ENCODE measurements around the gene RPRD2.
A peak's percentile ranks its signal among the peaks of the same experiment; 100 is the strongest.
"Not testable (repeated sequence)": the region's sequence is repeated elsewhere in the genome, so short reads cannot be mapped to it uniquely, and the experiment has no call there.

The RPRD2 gene

DNA sequence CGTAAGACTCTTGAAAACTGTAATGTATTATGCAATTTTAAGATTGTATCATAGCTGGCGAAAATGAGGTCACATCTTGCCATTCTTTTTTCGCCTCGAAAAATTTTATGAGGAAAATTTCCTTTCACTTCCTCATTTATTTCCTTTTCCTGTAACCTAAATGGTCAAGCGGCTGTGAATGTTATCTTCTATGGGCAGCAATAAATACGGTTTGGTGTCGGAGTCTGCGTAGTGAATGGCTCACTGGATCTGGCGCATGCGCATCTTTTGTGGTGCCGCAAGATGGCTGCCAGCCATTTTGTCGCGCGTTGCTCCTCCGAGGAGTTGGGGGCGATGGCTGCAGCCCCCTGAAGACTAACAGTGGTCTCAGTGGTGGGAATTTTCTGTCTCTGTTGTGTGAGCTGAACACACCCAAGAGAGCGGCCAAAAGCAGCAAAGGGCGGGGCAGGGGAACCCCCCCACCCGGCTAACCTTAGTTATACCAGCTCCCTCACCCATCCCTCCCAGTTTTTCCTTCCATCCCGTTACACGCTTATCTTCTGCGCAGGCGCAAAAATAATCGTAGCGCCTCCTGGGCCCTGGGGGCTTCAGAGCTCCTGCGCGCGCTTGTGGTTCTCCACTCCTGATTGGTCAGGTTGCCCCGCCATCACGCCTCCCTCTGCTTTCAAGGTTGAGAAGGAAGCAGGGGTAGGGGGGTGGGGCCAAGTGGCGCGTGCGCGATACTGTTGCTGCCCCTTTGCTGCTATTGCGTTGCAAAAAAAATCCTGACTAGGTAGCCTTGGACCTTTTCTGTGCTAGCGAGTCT is at the start of gene RPRD2:
RPRD2 (plus strand) TSS at position 722 of the 805 bp plus-strand sequence. CDS start 568 bp downstream, outside the sequence.
- DNase-seq (ENCODE audit: low read depth), result peak; percentile 98

DNA sequence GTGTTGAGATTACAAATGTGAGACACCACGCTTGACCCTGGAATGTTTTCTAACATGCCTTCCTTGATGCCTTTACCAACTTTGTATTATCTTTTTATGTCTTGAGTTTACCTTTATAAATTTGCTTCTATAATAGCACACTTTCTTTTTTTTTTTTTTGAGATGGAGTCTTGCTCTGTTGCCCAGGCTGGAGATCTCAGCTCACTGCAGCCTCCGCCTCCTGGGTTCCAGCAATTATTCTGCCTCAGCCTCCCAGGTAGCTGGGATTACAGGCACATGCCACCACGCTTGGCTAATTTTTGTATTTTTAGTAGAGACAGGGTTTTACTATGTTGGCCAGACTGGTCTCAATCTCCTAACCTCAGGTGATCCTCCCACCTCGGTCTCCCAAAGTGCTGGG is 49.3 kb upstream of the RPRD2 start:
- not testable (repeated sequence) for DNase-seq (ENCODE audit: low read depth)

DNA sequence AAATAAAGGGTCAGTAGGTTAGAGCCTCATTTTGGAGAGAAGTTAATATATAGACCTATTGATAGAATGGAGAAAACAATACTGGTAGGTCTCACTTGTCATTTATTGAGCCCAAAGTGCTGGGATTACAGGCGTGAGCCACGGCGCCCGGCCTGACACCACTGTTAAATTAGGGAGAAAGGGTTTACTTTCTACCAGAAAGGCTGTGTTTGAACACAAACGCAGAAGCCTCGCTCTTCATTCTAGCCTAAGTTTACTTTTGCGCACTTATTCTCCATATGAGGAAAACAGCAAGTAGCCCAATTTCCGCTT is 43.3 kb upstream of the RPRD2 start:
- DNase-seq (ENCODE audit: low read depth), result no peak

DNA sequence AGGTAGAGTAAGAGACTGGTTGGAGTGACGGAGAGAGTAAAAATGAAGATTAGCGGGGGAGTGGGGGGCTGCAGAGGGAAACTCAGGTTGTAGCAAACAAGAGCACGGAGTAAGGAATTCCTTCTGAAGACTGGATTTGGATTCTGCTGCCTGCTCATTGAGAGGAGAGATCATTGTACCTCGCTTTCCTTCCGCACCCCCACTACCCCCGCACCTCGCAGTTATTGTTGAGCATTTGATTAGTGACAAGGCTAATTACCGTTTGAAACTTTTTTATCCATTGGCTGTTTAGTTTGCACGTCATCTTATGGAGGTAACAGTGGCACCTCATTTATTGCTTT is 42.2 kb upstream of the RPRD2 start:
- DNase-seq (ENCODE audit: low read depth), result no peak

DNA sequence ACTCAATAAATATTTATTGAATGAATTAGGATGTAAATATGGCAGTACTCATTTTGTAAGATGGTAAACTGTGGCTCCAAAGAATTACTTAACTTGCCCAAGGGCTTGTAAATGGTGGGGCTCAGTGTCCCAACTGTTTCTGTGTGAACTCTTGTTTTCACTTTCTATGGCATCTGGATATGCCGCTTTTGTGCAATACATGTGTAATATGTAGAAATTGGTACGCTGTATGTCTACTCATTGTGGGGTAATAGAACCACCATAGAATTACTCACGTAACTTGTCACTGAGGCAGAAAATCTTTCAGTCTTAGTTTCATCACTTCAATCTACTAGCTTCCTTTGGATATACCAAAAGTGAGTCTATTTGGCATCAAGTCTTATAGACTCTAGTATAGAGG is 41.6 kb upstream of the RPRD2 start:
- DNase-seq (ENCODE audit: low read depth), result peak; percentile 69

DNA sequence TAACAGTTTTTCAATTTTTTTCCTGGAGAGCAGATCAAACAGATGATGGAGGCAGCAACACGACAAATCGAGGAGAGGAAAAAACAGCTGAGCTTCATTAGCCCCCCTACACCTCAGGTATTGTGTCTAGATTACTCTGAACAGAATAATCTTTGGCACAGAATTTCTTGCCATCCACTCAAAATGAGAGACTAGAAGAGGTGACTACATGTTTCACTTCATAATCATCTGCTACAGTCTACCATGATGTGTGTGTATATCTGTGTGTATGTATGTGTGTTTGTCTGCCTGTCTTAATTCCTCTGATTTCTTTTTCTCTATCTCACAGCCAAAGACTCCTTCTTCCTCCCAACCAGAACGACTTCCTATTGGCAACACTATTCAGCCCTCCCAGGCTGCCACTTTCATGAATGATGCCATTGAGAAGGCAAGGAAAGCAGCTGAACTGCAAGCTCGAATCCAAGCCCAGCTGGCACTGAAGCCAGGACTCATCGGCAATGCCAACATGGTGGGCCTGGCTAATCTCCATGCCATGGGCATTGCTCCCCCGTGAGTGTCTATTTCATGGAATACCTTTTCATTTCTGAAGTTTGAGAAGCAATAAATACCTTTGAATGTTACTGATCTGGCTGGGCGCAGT is 31.2 kb upstream of the RPRD2 start:
- DNase-seq (ENCODE audit: low read depth), result no peak

DNA sequence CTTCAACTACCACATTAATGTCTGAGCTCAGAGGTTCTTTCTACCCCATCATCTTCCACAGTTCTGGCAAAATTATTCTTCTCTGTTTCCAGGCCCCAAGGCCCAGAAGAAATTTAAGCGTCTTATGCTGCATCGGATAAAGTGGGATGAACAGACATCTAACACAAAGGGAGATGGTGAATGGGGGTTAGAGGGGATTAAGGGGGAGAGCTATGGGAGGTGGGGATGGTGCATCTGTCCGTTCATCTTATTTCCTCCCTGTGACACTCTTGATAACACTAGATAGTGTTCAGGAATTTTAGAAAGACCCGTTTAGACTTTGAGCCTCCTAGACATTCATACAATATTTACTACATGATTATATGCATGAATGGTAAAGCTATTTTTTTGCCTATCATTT is 17.6 kb upstream of the RPRD2 start:
- DNase-seq (ENCODE audit: low read depth), result no peak

DNA sequence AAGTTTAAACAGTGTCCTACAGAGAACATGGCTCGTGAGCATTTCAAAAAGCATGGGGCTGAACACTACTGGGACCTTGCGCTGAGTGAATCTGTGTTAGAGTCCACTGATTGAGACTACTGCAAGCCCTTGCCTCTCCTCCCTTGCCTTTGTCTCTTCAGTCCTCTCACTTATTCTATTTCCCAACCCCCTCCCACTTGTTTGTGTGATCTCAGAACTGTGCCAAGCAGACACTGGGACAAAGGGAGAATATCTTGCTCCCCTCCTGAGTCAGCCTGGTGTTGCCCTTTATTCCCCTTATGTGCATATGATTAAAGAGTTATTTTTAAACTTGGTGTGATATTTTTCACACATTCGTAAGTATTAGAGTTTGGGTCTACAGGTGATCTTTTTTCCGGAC is 11.1 kb upstream of the RPRD2 start:
- DNase-seq (ENCODE audit: low read depth), result no peak

DNA sequence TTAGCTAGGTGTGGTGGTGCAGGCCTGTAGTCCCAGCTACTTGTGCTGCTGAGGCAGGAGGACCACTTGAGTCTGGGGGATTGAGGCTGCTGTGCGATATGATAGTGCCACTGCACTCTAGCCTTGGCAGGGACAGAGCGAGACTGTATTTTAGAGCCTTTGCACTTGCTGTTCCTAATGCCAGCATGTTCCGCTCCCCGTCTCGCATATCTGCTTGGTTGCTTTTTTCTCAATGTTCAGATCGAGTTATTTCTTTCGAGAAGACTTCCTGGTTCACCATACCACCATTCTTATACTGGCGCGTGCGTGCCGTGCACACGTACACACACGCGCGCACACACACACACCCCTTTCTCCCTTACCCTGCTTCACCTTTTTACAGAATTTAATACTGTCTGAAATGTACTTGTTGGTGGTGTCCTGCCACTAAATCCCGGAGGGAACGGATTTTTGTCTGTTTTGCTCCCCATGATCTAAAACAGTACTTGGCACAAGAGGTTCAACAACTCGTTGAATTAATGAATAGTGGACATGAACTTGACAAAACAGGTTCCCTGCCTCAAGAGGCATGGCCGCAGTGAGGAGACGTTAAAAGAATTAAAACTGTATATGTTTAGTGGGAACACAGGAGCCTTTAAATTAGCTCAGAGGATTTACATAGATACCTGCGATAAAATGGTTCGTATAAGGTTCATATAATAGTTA is 1.1 kb upstream of the RPRD2 start:
- no peak for DNase-seq (ENCODE audit: low read depth)

DNA sequence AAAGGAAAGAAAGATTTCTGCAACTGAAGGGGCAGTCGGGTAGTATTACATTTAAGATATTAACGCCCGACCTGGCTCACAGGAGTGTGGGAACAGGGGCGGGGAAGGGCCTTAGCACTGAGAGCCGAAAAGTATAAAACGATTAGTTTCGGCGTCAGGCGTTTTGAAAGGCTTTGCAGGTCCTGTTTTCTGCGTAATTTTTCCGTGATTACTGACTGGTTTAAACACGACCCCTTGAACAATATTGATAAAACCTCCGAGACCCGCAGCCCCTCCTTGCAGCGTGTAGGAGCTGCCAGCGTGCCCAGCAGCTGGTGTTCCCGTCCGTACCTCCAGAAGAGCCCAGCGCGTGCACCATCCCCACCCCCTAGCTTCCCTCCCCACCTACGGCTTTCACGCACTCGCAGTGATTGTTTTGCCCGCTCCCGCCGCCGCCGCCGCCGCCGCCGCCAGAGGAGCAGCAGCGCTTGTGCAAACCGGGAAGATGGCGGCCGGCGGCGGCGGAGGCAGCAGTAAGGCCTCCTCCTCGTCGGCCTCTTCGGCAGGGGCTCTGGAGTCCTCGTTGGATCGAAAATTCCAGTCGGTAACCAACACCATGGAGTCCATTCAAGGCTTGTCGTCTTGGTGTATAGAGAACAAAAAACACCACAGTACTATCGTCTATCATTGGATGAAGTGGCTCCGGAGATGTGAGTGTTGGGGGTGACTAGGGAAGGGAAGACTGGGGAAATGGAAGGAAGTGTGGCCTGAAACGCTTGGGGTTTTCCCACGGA is 470 bp downstream of the RPRD2 start:
- peak; percentile 67 for DNase-seq (ENCODE audit: low read depth)

DNA sequence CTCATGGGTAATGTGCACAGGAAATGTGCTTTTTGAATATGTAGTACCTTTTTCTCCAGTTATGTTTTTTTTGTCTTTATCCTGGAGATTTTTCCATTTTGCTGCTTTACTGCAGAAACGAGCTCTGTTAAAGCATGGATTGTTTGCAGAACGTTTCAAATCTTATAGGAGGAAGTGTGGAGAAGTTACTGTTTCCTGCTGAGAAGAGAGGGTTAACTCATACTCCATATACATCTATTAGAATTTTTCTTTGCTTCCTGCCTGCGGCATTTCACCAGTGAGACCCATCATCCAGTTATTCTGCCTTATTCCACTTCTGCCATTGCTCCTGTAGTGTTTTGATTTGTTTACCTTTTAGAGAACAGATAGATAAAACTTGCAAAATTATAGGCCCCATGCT is 2.0 kb downstream of the RPRD2 start:
- no peak for DNase-seq (ENCODE audit: low read depth)

DNA sequence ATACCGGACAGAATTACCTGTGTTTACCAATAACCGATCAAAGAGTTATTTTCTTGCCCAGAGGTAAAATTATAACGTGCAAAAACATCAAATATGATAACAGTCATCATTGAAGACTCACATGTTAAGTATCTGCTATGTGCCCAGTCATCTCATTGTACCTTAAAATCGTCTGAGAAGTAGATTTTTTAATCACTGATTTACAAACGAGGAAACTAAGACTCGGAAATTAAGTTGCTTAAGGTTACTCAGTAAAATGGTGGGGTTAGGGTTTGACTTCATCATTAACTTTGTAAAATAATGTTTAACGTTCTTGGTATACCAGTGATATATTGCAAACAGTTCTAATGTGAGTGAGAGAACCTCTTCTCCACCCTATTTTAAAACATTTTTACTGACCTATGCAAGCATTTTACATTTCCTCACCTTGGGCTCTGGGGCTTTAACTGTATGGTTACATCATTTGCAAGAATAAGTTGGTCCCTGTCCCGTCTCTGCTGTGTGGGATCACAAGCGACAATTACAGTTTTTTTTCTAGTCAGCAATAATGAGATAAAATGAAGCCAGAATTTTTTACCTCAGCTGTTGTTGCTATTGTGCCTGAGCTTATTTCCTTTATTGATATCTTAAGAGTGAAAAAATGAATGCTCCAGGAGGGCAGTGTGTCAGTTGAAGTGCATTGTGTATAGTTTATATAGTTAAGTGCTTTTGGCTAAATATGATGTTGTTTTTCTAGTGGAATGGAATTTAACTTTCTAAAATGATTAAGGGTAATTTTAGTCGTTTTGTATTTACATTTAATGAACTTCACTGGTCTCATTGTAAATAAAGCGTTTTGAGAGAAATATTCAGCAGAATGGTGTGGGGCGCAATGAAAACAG is 2.7 kb downstream of the RPRD2 start:
- DNase-seq (ENCODE audit: low read depth), result no peak

DNA sequence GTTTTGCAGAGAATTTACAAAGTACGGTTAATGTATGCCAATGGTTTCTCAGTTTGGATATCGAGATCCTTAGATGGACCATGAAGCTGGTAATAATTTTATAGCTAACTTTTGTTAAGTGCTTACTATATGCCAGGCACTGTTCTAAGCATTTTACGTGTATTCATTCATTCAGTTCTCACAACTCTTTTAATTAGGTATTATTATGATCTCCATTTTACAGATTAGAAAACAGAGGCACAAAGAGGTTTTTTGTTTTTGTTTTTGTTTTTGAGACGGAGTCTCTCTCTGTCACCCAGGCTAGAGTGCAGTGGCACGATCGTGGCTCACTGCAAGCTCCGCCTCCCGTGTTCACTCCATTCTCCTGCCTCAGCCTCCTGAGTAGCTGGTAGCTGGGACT is 7.2 kb downstream of the RPRD2 start:
- no peak for DNase-seq (ENCODE audit: low read depth)

DNA sequence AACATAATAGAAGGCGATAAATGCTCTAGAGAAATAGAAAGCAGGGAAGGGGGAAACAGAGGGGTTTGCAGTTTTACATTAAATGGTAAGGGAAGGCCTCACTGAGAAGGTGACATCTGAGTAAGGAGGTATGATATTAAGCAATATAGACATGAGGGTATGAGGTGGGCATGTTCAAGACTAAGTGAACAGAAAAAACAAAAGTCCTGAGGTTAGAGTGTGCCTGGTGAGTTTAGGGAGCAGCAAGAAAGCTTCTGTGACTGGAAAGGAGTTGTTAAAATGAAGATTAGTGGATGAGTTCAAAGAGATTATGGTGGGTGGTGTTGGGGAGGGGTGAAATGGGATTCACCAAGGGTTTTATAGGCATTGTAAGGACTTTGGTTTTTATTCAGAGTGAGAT is 8.6 kb downstream of the RPRD2 start:
- DNase-seq (ENCODE audit: low read depth), result no peak

DNA sequence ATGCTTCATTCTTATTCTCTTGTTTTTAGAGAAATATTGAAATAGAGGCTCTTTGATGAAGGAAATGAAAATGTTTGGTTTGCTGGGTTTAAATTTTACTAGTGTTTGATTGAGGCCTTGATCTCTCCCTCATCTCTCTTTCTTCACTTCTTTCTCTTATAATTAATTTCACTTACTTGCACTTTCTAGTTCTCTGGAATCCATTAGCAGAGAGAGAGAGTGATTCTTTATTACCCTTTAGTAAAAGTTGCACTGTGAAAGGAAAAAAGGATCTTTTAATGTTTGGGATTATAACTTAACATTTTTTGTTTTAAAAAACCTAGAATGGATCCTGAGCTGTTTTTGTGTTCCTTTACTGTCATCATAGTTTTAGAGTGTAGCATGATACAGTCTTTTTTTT is 12.2 kb downstream of the RPRD2 start:
- no peak for DNase-seq (ENCODE audit: low read depth)

DNA sequence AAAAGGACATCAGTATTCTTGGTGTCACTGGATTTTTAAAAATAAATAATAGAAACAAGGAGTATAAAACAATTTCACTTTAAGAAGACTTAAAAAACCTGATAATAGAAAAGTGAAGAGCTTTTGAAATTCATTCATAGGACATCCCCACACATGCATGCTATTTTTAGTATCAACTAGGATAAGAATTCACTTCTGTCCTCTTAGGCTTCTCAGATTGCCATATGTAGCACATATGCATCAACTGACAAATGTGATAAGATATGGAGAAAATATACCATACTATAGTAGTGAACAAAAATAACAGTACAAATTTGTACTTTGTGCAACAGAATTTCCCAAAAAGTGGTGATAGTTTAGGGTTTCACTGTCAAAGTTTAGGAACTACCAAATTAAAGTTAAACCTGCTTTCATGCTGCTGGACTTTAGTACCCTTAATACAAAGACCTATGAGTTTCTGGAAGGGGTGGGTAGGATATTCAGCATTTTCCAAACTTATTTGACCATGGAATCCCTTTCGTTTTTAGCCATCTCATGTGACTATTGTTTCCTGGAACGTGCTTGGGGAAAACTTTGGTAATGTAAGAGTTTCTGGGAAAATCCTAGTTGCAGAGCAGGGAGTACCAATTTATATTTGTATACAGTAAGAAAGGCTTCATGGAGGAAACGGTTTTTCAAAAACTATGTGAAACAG is 19.8 kb downstream of the RPRD2 start:
- DNase-seq (ENCODE audit: low read depth), result no peak

DNA sequence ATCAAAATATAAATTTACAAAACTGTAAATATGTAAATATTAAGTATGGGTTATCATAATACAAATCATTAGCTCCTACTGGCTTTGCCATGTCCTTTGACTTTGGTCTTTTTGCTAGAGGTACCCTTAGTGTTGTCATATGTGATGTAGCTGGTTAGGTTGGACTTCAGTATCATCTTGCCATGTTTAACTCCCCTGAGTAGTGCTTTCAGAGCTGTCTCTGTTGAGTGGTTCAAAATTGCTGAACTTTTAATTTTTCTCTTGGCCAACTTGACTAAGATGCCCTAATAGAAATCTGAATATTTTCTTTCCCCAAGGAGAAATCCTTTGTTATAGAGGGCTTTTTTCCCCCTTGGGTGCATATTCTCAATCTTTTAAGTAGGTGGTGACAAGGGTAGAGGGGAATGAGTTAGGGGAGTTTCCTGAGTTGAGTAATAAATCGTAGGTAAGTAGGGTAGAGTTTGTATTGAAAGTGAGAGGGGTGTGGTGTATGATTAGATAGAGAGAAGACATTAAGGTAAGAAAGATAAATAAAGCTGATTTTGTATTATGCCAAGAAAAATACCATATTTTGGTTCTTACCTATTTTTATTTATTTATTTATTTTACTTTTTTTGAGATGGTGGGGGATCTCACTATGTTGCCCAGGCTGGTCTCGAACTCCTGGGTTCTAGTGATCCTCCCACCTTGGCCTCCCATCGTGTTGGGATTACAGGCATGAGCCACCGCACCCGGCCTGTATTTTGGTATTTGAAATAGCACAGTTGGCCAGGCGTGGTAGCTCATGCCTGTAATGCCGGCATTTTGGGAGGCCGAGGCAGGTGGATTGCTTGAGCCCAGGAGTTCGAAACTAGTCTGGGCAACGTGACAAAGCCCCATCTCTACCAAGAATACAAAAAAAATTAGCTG is 21.8 kb downstream of the RPRD2 start:
- no peak for DNase-seq (ENCODE audit: low read depth)

DNA sequence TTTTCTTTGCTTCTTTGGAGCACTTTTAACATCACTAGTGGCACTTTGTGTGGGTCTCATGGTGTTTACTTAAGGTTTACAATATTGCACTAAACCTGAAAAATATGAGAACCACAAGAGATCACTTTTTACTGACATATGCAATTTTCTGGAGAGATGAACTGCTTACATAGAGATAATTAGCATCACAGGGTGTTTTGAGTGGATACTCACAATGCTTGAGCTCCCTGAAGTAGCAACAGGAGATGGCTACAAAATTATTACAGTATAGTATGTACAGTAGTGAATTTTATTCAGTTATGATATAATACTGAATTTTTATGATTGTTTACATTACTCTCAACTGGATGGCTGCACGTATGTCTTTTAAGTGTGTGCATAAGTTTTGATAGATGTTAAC is 22.6 kb downstream of the RPRD2 start:
- no peak for DNase-seq (ENCODE audit: low read depth)

DNA sequence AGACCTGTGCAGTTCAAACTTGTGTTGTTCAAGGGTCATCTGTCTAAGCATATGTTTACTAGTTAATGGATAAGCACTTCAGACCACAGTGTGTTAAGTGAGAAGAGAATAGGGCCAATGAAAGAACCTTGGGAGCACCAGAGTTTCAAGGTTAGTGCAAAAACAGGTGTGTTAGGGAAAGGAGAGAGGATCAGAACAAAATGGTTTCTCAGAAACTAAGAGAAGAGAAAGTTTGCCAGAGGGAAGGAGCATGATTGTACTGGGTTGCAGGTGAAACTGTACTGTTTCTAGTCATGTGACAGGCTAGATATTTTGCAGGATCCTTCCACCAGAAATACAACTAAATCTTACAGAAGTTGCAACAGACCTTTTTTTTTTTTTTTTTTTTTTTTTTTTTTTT is 23.3 kb downstream of the RPRD2 start:
- peak; percentile 29 for DNase-seq (ENCODE audit: low read depth)

DNA sequence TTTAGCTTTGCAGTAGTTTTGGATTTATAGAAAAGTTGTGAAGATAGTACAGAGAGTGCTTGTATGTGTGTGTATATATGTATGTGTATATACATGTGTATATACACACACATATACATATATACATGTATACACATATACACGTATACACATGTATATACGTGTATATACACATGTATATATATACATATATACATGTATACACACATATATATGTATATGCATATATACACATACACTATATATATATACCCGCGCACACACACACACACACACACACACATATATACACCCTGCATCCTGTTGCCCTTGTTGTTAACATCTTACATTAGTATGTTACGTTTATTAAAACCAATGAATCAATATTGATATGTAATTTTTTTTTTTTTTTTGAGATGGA is 24.3 kb downstream of the RPRD2 start:
- DNase-seq (ENCODE audit: low read depth), result no peak
